Measurements from ENCODE around the gene RB1. TPM values are rescaled to one million over a fixed set of nuclear protein-coding genes. Genes with fewer than 3 reads are reported as not detected.

Gene RB1
- total and polyA plus RNA-seq, 9 of the 15 experiments (the other 6 are each of a cell fraction or from before 2014, with no cell fraction given), result 5.0 to 23.8 (median 17.9) TPM

- intact Hi-C loops (cut with micrococcal nuclease) (no loop called here), in situ Hi-C loops (cut with MboI) (no loop called here)
- Histone ChIP-seq H3K27ac (ENCODE audit: extremely low read depth, low read depth, low read length) (no peak overlapping the region), H3K36me3 (ENCODE audit: control insufficient read depth, insufficient read depth, low read length) (no peaks in the 10 kb centered on the region), H3K9me1 (ENCODE audit: control insufficient read depth, insufficient read depth, low read length) (no peaks in the 10 kb centered on the region), H2AFZ (ENCODE audit: low read depth, low read length) (no peak overlapping the region), H3K9ac (ENCODE audit: insufficient read depth in 1 of 2, low read depth in 2 of 2, low read length in 2 of 2) (no peak overlapping the region), H4K20me1 (replicated peaks; ENCODE audit: control insufficient read depth, insufficient read depth, low read length) (no peaks in the 10 kb centered on the region), H3K4me3 (no peak overlapping the region), H3K4me1 (replicated peaks in 1 of 2; ENCODE audit: control insufficient read depth in 2 of 2, insufficient read depth in 2 of 2, low read length in 2 of 2) (no peaks in the 10 kb centered on the region), H3K4me2 (ENCODE audit: insufficient read depth, low read length) (no peak overlapping the region), H3K27me3 (ENCODE audit: control insufficient read depth in 2 of 2, insufficient read depth in 2 of 2, low read length in 2 of 2) (no peaks in the 10 kb centered on the region), H3K79me2 (ENCODE audit: control insufficient read depth, insufficient read depth, low read length) (no peaks in the 10 kb centered on the region), H3K9me3 (replicated peaks; ENCODE audit: control insufficient read depth, insufficient read depth, low read depth, low read length) (no peaks in the 10 kb centered on the region)
- BruUV-seq (replicated peaks), result no TSS peak
- CTCF ChIA-PET (ENCODE audit: low intra/inter-chr PET ratio), result no interaction called here
- FAIRE-seq (no peak), ATAC-seq (no peak), DNase-seq (ENCODE audit: extremely low read depth in 1 of 4, low spot score in 3 of 4) (no peak)
- WGBS (ENCODE audit: insufficient coverage, low coverage, missing lambda C conversion rate), result 10% methylated on average over 4 of the region's 4 CpGs
- POLR2A ChIA-PET, result interaction anchor here (1.0 kb wide), 1 partner anchor 10 kb away, joined by 3 read pairs; no protein-coding TSS in a partner anchor
- TF ChIP-seq HDAC1 (IDR thresholded peaks at IDR 0.05) (no peak), PKNOX1 (IDR thresholded peaks at IDR 0.05) (no peak), DEAF1 (CRISPR knock-in tag; IDR thresholded peaks at IDR 0.05) (no peak), PTRF (tag; IDR thresholded peaks at IDR 0.05) (no peak), CCNT2 (IDR thresholded peaks at IDR 0.05; ENCODE audit: borderline replicate concordance, extremely low read depth, insufficient read length, low read depth, low read length) (no peak), MLLT1 (IDR thresholded peaks at IDR 0.05) (no peak), MTA3 (IDR thresholded peaks at IDR 0.05; ENCODE audit: borderline replicate concordance) (no peak), LARP7 (IDR thresholded peaks at IDR 0.05) (no peak), GABPB2 (CRISPR knock-in tag; conservative IDR thresholded peaks at IDR 0.05) (no peak), ZBTB8A (IDR thresholded peaks at IDR 0.05; ENCODE audit: partially characterized antibody) (no peak), FOS (IDR thresholded peaks at IDR 0.05; ENCODE audit: extremely low read depth, insufficient read length) (no peak)
These were observed 30.2 kb upstream of the RB1 start for GRCh38 chr13:48273346-48273745.

Measured in K562 (cell line).